ENCODE measurements around the gene TP53RK. TPM values are rescaled to one million over a fixed set of nuclear protein-coding genes. Genes with fewer than 3 reads are reported as not detected.
A peak's percentile ranks its signal among the peaks of the same experiment; 100 is the strongest.

TP53RK gene
- total and polyA plus RNA-seq, 2 of the 13 experiments (the other 11 are each of a cell fraction or from before 2014, with no cell fraction given), result 12.9 to 25.5 TPM

- TF ChIP-seq MLXIP (CRISPR knock-in tag; IDR thresholded peaks at IDR 0.05; ENCODE audit: borderline replicate concordance), result no peak
- 0 out of 2 replicates have a peak, but pooled peaks have one; percentile 53 for TF ChIP-seq FOXC1 (CRISPR knock-in tag; IDR thresholded peaks at IDR 0.05; ENCODE audit: borderline replicate concordance)
- no peak for TF ChIP-seq ZNF883 (CRISPR knock-in tag; IDR thresholded peaks at IDR 0.05; ENCODE audit: not compliant biosample characterization)
- 0 out of 2 replicates have a peak, but pooled peaks have one; percentile 50 for TF ChIP-seq CSRNP1 (CRISPR knock-in tag; IDR thresholded peaks at IDR 0.05)
- no peak for TF ChIP-seq MBD4 (IDR thresholded peaks at IDR 0.05; ENCODE audit: borderline replicate concordance, low read length)
- TF ChIP-seq BCL6 (CRISPR knock-in tag; IDR thresholded peaks at IDR 0.05), result peak; percentile 89
- no peak for TF ChIP-seq WIZ (CRISPR knock-in tag; IDR thresholded peaks at IDR 0.05)
- 0 out of 2 replicates have a peak, but pooled peaks have one; percentile 63 for TF ChIP-seq ZNF44 (CRISPR knock-in tag; IDR thresholded peaks at IDR 0.05)
- TF ChIP-seq DMAP1 (CRISPR knock-in tag; IDR thresholded peaks at IDR 0.05), result no peak
- peak; percentile 72; the same call in 1 of the 2 replicates for TF ChIP-seq ZNF264 (CRISPR knock-in tag; IDR thresholded peaks at IDR 0.05)
- no peak for TF ChIP-seq FLYWCH1 (CRISPR knock-in tag; IDR thresholded peaks at IDR 0.05)
- no peak for TF ChIP-seq ZMAT5 (CRISPR knock-in tag; IDR thresholded peaks at IDR 0.05; ENCODE audit: borderline replicate concordance, low read depth)
- no peak for TF ChIP-seq ZNF7 (CRISPR knock-in tag; IDR thresholded peaks at IDR 0.05)
- TF ChIP-seq HOXA5 (CRISPR knock-in tag; IDR thresholded peaks at IDR 0.05), result 0 out of 2 replicates have a peak, but pooled peaks have one; percentile 61
- TF ChIP-seq TRAFD1 (CRISPR knock-in tag; IDR thresholded peaks at IDR 0.05; ENCODE audit: borderline replicate concordance), result 0 out of 2 replicates have a peak, but pooled peaks have one; percentile 59
- TF ChIP-seq ZSCAN5A (CRISPR knock-in tag; IDR thresholded peaks at IDR 0.05; ENCODE audit: borderline replicate concordance), result no peak
- 0 out of 2 replicates have a peak, but pooled peaks have one; percentile 35 for TF ChIP-seq ZNF878 (CRISPR knock-in tag; IDR thresholded peaks at IDR 0.05)
- no peak for TF ChIP-seq NCOA5 (CRISPR knock-in tag; IDR thresholded peaks at IDR 0.05)
- no peak for TF ChIP-seq NFE2 (CRISPR knock-in tag; IDR thresholded peaks at IDR 0.05)
- TF ChIP-seq ZNF704 (CRISPR knock-in tag; IDR thresholded peaks at IDR 0.05; ENCODE audit: borderline replicate concordance), result no peak
These were observed 48.5 kb downstream of the TP53RK start (continued) for GRCh38 chr20:46640536-46641311.

Data from HepG2 (cell line).